Upper lobe of left lung (tissue), 4 donors: ENCODE data around the gene CPTP.

Source experiments
- POLR2AphosphoS5 ChIP-seq, 2 donors: sonication (generic); formaldehyde crosslinking; IDR thresholded peaks; one replicate each; pipeline ENCODE4 v1.5.1; 2017; ENCODE audit warnings: antibody characterized with exemption in 2 of 2
- TF ChIP-seq, protein P1 (sequence below), 6 experiments: fragments of 450-650 bp in 4 of 6; fragments of 200-600 bp in 2 of 6; sonication (generic) in 2 of 6; IDR thresholded peaks; one replicate each; pipeline ENCODE4 v1.5.1; 2016 to 2019; ENCODE audit warnings: antibody characterized with exemption in 6 of 6

DNA sequence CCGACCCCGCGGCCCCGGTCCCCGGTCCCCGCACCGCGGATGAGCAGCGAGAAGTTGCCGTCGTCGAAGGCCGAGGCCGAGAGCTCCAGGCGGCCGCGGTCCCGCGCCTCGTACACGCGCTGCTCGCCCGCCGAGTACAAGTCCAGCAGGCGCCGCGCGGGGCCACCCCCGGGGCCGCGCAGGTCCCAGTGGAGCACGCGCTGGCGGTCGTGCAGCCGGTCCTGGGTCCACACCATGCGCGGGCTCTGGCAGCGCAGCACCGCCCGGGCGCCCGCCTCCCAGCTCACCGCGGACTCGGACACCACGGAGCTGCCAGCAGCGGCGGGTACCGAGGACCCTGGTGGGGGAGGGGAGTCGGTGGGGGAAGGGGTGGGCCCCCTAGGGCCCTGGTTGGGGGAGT is 30.8 kb downstream of the CPTP start:
- TF ChIP-seq, protein P1, sequence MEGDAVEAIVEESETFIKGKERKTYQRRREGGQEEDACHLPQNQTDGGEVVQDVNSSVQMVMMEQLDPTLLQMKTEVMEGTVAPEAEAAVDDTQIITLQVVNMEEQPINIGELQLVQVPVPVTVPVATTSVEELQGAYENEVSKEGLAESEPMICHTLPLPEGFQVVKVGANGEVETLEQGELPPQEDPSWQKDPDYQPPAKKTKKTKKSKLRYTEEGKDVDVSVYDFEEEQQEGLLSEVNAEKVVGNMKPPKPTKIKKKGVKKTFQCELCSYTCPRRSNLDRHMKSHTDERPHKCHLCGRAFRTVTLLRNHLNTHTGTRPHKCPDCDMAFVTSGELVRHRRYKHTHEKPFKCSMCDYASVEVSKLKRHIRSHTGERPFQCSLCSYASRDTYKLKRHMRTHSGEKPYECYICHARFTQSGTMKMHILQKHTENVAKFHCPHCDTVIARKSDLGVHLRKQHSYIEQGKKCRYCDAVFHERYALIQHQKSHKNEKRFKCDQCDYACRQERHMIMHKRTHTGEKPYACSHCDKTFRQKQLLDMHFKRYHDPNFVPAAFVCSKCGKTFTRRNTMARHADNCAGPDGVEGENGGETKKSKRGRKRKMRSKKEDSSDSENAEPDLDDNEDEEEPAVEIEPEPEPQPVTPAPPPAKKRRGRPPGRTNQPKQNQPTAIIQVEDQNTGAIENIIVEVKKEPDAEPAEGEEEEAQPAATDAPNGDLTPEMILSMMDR (IDR thresholded peaks at IDR 0.05) = no peak
- TF ChIP-seq POLR2AphosphoS5 (IDR thresholded peaks at IDR 0.05) = no peak
